Stimulated activated CD4-positive, alpha-beta T cell treated with anti-CD3 and anti-CD28 coated beads, Interleukin-1b, Interleukin-23, amount 100 ng/mL, for 48 hours (primary cell): ENCODE results near the gene UNC13C.

ENCODE experiments used
- DNase-seq: peaks from one replicate; pipeline ENCODE4 v3.0.0-alpha.2; 2020

Gene UNC13C

DNA sequence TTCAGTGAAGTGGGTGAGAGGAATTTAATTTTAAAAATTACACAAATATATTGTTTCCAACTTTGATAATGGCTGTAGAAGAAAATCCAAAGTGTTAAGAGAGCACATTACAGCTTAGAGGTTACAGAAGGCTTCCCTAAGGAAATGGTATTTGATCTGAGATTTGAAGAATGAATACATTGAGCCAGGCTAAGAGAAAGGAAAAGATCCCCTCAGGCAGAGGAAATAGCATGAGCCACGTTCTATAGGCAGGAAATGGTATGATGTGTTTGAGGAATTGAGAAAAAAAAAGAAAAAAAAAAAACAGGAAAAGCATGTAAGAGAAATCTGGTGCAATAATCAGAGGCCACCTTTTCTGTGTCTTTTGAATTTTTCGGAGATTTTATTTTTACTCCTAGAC lies 48.6 kb downstream of the UNC13C start:
- no peak for DNase-seq

DNA sequence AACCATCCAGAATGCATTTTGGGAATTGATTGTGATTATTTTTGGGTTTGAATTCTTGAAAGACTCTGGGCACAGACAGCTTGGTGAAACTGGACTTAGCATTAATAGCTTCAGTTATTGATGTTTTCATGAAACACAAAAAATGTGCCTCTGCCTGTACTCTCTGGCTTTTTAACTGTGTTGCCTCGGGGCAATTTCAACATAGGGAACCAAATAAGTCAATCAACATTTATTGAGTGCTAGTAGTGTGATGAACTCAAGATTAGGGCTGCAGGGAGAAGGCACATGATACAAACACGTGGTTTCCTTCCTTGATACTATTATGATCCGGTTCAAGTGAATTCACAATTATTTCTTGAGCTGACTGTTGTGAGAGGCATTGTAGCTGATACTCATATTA lies 50.8 kb downstream of the UNC13C start:
- DNase-seq, result no peak

DNA sequence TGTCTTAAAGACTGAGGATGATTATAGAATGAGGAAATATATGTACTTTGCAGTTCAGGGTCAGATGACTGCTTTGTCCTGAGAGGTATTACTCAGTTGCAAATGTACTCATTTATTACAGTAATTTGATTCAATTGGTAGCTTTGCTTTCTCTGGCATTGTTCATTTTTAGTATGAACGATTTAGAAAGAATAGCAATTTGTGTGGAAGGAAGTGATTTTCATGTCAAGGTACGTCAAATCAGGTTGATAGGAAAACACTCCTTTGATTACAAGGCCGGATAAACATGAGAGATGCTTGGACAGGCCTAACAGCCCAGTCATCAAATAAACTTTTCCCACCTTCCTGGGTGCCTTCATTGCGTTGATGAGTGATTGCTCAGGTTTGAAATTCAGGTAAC lies 53.8 kb downstream of the UNC13C start:
- DNase-seq, result no peak

DNA sequence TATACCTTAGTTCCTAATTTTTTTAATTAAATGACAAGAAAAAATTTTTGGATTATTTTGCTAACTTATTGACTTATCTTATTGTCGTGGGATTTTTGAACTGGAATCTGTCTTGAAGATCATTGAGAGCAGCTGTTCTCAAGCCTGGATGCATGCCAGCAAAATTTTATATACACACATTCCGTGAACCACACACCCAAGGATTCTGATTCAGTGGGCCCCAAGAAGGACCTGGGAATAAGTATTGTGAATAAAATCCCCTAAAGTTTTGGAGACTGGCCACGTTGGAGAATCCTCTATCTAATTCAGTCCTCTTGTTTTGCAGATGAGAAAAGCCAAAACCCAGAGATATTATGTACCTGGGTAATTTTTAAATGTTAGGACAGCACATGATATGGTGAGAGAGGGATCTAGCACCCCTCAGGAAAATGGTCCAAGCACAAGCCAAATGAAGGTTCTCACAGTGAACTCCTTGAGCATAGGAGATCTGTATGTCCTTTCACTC lies 55.2 kb downstream of the UNC13C start:
- DNase-seq, result no peak

DNA sequence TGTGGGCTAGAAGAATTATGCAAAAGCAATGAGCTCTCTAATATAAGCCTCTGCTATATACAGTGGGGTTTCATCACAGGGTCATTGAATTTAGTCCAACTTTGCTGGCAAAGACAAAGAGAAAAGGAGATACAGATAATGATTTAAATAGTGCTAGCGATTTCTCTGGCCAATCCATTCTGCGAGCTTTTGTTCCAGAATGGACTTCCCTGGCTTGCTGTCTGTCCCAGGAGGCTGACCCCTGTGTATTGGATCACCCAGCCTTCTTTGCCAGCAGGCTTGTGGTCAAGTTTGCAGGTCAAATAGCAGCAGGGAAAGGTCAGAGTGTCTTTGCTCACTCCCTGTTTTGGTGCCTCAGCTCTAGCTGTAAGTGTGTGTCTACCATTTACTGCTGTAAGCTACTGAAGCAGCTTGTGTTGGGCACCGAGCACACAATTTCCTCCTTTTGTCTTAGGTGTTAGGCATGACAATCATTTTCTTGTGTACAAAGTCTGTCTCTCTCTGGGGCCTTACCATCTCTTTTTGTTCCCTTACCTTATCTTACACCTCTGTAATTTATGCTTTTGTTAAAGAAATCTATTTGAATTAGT lies 55.7 kb downstream of the UNC13C start:
- DNase-seq, result no peak

DNA sequence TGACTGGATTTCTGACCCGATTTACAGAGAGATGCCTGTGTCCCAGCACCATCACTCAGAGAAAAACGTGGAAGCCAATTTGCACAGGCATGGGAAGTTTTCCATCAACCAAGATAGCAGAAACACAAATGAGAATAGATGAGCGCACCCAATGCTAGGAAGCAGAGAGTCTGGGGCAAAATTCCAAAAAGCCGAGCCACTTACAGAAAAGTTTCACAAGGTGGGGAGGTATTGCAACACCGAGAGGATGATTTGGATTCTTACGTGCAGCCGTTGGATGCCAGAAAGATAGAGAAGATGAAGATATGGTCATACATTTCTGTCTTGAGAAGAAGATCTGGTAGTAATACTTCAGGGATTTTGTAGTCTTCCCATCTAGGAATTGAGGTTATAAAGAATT lies 57.4 kb downstream of the UNC13C start:
- no peak for DNase-seq

DNA sequence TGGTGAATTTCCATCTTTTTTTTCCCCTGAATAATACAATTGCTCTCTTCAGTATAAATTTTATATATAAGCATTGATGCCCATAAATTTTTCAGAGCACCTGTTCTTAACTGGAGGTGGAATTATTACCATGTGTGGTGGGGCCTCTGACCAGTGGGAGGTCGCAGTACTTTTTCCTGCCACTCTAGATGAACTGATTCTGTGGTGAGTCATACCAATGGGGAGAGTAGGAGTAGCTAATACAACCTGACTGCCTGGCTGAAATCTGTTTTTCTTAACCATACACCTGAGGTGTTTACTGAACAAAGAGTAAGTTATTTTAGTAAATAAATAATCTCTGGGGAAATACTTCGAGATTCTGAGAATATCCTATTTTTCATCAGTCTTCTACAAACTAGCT lies 67.2 kb downstream of the UNC13C start:
- DNase-seq, result no peak

DNA sequence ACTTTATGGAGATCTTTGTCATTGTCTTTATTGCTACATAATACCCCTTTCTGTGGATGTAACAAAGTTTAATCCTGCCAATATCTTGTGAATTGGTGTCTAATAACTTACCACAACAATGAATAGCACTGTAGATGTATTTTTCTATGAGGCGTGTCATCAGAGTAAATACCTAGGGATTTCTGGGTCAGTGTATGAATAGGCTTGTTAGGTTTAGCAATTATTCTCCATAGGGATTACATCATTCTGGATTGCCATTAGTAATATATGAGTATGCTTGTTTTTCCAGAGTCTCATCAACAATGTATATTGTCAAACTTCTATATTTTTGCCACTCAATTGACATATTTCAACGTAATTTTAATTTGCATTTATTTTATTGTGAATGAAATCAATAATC lies 67.9 kb downstream of the UNC13C start:
- DNase-seq, result no peak

DNA sequence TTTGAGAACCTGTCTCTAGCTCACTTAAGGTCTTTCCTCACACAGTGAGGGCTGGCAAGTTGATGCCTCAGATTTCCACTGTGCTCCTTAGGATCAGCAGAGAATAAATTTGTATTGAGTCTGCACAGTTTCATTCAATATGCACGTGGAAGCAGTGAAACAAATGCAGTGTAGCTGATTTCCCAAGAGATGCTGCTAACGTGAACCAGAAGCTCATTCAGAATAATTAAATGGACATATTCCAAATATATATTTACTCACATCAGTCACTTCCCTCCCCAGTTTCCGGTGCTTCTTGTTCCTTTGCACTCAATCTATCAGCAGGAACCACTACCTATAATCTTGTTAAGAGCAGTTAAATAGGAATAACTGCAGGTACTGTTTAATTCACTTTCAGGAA lies 86.1 kb downstream of the UNC13C start:
- no peak for DNase-seq

DNA sequence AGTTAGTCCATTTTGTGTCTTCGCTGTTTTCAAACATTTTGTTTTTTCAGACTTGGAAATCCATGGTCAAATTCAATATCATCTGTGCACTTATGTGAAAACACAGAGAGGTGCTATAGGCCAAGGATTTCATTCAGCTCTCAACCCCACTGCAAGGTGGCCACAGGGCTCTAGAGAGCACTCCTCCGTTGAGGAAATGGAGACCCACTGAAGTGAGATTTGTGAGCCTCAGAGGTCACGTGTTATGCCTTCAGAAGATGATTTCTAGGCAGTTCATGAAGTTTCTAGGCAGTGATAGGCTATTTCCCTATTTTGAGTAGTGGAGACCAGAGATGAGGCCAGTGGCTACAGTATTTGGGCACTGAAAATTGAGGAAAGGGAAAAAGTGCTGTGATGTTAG lies 88.2 kb downstream of the UNC13C start:
- DNase-seq, result no peak

DNA sequence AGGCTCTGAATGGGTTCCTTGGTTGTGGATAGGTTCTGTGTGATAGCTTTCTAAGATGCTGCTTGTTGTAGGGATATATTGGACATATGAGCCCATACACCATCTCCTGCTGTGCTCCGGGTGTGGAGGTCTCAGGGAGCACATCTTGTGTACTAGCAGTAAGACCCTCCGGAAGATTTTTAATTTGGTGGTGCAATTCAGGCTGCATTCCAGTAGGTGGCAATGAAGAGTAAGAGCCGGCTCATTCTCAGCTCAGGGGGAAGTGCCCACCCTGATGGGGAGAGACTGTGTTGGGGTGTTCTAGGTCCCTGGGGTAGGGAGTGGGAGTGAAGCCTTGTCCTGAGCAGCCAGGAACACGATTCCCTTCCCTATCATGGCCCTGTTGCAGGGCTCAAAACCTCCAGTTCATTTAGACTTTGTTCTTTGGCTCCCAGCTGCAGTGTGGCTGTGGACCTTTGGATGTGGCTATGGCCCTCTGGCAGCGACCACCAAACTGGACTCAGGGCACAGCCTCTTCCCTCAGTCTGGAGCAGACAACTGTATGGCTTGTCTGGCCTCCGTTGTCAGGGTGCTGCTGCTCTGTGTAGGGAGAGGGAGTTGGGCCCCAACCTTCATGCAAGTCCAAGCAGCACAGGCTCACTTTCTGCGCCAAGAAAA lies 104.7 kb downstream of the UNC13C start:
- DNase-seq, result no peak

DNA sequence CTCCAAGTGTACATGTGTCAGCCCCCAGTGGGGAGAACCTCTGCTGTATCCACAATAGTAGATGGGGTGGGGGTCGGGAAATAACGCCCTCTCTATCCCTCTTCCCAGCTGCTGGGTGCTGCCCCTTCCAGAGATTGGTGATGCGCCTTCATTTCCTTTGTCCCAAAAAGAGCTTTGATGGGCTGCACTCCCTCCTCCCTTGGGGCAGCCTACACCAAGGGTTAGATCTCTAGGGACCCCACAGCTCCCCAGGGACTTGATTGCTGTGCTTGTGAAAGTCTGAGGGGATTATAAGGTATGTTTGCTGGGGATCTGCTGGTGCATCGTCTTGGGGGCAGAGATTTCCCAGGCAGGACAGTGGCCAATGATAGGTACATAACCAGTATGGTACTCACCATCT lies 105.3 kb downstream of the UNC13C start:
- no peak for DNase-seq

DNA sequence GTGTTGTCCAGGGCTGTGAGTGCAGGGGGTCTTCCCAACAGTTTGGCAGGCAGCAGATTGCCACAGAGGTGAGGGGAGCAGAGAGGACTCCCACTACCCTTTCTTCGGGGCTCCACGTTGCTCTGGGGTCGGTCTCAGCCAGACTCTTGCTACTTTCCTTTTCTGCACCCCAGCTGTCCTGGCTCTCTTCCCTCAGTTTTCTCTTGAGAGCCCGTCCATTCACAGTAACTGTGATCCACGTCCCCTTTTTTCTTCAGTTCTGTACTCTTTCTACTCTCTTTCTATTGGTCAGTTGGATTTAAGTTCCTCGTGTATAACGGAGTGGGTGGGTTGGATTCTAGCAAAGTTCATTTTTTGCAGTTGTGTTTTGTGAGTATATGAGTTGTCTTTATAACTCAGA lies 105.8 kb downstream of the UNC13C start:
- no peak for DNase-seq

DNA sequence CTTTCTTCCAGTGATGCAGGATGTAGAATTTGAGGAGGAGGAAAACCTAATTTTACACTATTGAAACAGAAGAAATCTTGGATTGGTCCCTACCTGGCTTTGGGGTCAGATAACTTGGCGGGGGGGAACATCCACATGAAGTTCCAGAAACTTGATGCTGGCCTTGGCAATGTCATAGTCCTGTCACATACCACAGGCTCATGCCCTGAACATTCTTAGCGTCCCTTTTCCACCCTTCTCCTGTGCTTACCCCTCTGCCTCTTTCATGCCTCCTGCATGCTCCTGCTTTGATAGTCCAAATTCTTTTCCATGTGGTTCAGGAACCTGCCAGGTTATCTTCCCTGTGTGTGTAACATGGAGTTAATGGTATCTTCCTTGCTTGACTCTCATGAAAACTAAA lies 110.6 kb downstream of the UNC13C start:
- no peak for DNase-seq

DNA sequence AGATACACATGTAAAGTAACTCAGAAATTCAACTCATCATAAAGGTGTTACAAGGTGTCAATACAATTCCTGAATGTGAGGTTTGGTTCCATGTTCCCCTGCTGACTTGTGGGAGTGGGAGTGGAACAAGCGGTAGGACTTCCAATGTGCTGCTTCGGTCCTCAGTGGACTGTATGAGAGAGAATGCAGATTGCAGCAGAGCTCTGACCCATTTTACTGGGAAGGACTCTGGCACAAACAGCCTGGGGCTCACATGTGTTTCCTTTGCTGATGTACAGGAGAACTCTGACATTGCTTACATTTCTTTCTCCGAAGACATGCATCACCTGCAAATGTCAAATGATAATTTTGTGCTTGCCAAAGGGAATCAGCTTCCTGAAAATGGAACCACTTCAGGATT lies 111.5 kb downstream of the UNC13C start:
- DNase-seq, result no peak

DNA sequence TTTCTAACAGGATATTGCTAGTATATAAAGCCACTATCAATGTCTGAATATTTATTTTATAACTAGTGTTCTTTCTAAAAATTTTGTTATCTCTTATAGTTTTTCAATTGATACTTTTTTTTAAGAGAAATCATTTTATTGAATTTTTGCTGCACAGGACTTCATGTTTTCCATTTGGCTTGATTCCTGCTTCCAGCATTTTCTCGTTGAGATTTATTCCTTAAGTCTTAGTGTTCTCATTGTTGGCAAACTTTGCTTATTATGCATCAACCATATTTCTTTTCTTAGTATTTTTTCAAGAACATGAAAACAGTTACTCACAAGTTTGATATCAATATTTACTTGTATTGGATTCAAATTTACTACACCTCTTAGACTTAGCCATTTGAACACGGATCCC lies 113.4 kb downstream of the UNC13C start:
- no peak for DNase-seq

DNA sequence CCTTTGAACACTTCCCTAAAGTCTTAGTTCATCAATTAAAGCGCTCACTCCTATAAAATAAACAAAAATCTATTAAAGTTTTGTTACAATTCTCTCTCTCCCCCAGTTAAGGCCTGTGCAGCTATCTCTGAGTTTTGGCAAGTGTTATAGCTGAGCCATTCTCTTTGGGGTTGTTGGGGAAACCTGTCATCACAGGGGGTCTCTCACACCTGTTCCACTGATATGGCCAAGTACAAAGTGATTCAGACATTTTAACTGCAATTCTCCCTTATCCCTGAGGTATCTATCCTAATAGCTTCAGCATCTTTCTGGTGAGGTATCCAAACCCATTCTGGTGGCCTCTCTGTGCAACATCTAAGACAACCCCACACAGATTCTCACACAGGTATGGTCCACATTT lies 116.4 kb downstream of the UNC13C start:
- no peak for DNase-seq

DNA sequence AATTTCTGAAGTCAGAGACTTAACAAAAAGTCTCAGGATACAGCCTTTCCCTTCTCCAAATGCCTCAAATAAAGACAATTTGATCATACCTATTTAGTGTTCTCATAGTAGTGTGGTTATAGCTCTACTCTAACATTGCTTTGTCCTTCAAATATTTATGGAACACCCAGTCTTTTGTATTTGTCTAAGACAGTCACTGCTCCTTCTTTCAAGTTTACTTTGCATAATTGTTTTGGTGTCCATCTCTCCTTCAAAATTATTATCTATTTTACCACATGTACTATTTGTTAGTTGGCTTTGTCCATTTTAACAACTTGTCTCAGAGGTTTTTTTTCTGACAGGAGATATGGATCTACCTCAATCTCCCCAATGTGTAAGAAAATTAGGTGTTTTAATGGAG lies 118.8 kb downstream of the UNC13C start:
- no peak for DNase-seq

DNA sequence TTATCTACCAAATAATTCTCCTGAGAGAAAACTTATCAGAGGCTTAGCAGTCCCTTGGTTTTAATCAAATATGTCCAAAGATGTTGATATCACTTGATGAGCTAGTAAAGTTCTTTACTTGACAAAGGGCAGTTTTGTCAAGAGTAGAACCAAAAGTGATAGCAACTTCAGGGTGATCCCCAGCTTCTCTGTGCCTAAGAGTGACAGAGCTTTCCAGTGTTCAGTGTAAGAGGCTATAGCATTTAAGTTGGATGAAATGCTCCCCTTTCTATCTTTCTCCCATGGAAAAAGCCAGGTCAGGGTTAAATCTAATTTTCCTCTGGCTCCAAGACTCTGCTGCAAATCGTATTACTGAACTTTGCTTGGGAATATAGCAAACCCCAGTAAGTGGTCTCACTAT lies 120.8 kb downstream of the UNC13C start:
- DNase-seq, result no peak

DNA sequence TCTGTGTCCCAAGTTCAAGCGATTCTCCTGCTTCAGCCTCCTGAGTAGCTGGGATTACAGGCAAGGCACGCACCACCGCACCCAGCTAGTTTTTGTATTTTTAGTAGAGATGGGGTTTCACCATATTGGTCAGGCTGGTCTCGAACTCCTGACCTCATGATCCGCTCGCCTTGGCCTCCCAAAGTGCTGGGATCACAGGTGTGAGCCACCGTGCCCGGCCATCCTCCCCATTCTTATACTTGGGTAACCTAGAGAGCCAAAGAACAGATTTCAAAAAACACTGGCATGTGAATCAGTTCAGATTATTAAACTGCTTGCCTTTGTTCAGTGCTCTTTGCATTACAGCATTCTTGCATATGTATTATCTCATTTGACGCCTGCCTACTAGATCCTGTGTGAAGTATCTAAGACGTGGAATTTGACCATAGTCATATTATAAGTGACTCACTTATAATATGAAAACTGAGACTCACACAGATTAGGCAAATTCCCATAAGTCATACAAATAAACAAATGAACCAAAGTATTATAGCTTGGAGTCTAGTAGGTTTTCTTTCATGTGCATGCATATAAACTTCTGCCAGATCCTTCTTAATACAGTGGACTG lies 123.5 kb downstream of the UNC13C start:
- DNase-seq, result no peak

DNA sequence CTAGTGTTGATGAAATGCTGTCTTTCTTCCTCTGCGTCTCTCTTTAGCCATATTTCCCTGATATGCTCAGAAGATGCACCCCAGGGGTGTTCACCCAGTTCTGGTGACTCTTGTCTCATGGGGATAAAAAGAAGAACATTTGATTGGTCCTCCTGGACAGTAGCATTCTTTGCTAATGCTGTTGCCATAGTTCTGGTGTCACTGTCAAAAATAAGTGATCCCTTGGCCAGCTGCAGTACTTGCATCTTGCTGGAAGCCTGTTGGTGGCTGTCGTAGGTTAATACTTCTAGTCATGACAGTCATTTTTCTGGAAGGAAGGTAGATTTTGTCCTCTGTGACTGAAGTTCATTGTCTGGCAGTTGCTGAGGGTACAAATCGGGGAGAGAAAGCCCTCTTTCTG lies 124.5 kb downstream of the UNC13C start:
- DNase-seq, result no peak

DNA sequence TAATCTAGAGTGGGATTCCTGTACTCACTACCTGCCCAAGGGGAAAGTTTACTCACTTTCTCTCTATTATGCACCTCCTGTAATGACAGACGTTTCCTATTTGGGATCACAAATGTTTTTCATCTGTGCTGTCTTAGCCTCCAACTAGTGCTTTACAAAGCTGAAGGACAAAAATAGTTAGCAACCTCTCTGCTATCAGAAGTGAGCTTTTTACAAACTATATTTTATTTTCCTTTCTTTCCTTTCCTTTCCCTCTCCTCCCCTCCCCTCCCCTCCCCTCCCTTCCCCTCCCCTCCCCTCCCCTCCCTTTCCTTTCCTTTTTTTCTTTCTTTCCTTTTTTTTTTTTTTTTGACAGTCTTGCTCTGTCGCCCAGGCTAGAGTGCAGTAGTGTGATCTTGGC lies 130.8 kb downstream of the UNC13C start:
- no peak for DNase-seq

DNA sequence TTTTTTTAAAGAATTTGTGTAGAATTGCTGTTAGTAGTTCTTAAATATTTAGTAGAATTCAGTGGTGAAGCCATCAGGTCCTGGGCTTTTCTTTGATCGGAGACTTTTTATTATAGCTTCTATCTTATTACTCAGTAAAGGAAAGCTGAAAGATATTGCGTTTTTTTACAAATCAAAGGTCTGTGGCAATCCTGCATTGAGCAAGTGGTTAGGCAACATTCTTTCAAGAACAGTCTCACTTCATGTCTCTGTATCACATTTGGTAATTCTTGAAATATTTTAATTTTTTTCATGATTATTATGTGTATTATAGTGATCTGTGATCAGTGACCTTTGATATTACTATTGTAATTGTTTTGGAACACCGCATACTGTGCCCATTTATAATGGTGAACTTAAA lies 140.8 kb downstream of the UNC13C start:
- DNase-seq, result no peak

DNA sequence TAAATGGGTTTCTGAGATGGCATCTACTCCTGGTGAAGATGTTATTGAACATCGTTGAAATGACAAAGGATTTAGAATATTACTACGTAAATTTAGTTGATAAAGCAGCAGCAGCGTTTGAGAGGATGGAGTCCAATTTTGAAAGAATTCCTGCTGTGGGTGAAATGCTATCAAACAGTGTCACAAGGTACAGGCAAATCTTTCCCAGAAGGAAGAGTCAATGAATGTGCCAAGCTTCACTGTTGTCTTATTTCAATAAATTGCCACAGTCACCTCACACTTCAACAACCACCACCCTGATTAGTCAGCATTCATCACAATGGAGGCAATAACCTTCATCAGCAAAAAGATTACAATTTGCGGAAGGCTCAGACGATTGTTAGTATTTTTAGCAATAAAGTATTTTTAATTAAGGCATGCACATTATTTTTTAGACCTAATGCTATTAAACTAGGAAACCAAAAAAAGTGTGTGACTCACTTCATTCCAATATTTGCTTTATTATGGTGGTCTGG lies 142.8 kb downstream of the UNC13C start:
- no peak for DNase-seq

DNA sequence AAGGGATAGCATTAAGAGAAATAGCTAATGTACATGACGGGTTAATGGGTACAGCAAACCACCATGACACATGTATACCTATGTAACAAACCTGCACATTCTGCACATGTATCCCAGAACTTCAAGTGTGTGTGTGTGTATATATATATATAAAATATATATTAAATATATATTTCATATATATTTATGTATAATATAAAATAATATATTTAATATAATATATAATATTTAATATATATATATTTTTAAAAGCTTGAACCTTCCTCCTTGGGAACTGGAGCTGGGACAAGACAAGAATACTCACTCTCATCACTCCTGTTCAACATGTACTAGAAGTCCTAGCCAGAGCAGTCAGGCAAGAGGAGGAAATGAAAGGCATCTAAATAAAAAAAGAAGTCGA lies 149.3 kb downstream of the UNC13C start:
- DNase-seq, result no peak
